Skeletal muscle cell (primary cell): Measurements from ENCODE around the gene GYPC.
"Not testable (repeated sequence)": the region's sequence is repeated elsewhere in the genome, so short reads cannot be mapped to it uniquely, and the experiment has no call there.

Experiments
- DNase-seq: peaks from one replicate; pipeline ENCODE4 v3.0.0-alpha.2; 2010; ENCODE audit warnings: low read depth
- H3K4me3 ChIP-seq: 2 replicates; pipeline ENCODE4 v1.5.1; 2011; ENCODE audit warnings: low read depth, mild to moderate bottlenecking, control low read depth, low read length, moderate library complexity

The GYPC gene

GRCh38 chr2:126687503-126687902 lies 31.5 kb downstream of the GYPC start:
- H3K4me3 ChIP-seq = no peak overlapping the region
- no peak for DNase-seq

- H3K4me3 ChIP-seq, DNase-seq: not testable (repeated sequence)
These were observed 32.6 kb downstream of the GYPC start for GRCh38 chr2:126688594-126688993.

GRCh38 chr2:126692241-126692640 lies 36.3 kb downstream of the GYPC start:
- DNase-seq, H3K4me3 ChIP-seq: not testable (repeated sequence)

GRCh38 chr2:126692934-126693592 lies 37.1 kb downstream of the GYPC start:
- not testable (repeated sequence) for H3K4me3 ChIP-seq, DNase-seq

- H3K4me3 ChIP-seq = no peak overlapping the region
- no peak for DNase-seq
These were observed 40.9 kb downstream of the GYPC start for GRCh38 chr2:126696644-126697520.

GRCh38 chr2:126698376-126698775 lies 42.4 kb downstream of the GYPC start:
- DNase-seq = no peak
- no peak overlapping the region for H3K4me3 ChIP-seq

- DNase-seq = no peak
- H3K4me3 ChIP-seq = no peak overlapping the region
These were observed 43.1 kb downstream of the GYPC start for GRCh38 chr2:126699018-126699417.

- no peak for DNase-seq
- H3K4me3 ChIP-seq = no peak overlapping the region
These were observed 44.0 kb downstream of the GYPC start for GRCh38 chr2:126699716-126700581.

- H3K4me3 ChIP-seq = no peak overlapping the region
- DNase-seq = peak; percentile 20
These were observed 44.7 kb downstream of the GYPC start for GRCh38 chr2:126700677-126701076.

- no peak for DNase-seq
- no peak overlapping the region for H3K4me3 ChIP-seq
These were observed 47.4 kb downstream of the GYPC start for GRCh38 chr2:126703311-126703710.

- no peak overlapping the region for H3K4me3 ChIP-seq
- peak; percentile 26 for DNase-seq
These were observed 48.6 kb downstream of the GYPC start for GRCh38 chr2:126704434-126705160.

GRCh38 chr2:126707191-126707590 lies 51.2 kb downstream of the GYPC start:
- no peak for DNase-seq
- H3K4me3 ChIP-seq = no peak overlapping the region

GRCh38 chr2:126707941-126708340 lies 52.0 kb downstream of the GYPC start:
- no peak overlapping the region for H3K4me3 ChIP-seq
- DNase-seq = no peak

- no peak for DNase-seq
- H3K4me3 ChIP-seq = no peak overlapping the region
These were observed 58.4 kb downstream of the GYPC start for GRCh38 chr2:126714191-126714965.

GRCh38 chr2:126715111-126715510 lies 59.2 kb downstream of the GYPC start:
- DNase-seq = no peak
- no peak overlapping the region for H3K4me3 ChIP-seq

- H3K4me3 ChIP-seq = no peak overlapping the region
These were observed 59.8 kb downstream of the GYPC start for GRCh38 chr2:126715576-126716406.

GRCh38 chr2:126717277-126717676 lies 61.3 kb downstream of the GYPC start:
- H3K4me3 ChIP-seq, DNase-seq: not testable (repeated sequence)

More at GRCh38 chr2:126715576-126716406, 59.8 kb downstream of the GYPC start:
- DNase-seq = no peak

- H3K4me3 ChIP-seq = no peak overlapping the region
- no peak for DNase-seq
These were observed 62.0 kb downstream of the GYPC start for GRCh38 chr2:126717928-126718327.
